Ishikawa (cell line): Measurements from ENCODE around the gene RHAG.

Source experiments
- CEBPB ChIP-seq: IDR thresholded peaks from 2 replicates; pipeline ENCODE4 v1.6.1; 2012
- CREB1 ChIP-seq: IDR thresholded peaks from 2 replicates; pipeline ENCODE4 v1.6.1; 2012; ENCODE audit warnings: low read depth
- EGR1 ChIP-seq: IDR thresholded peaks from 2 replicates; pipeline ENCODE4 v1.6.1; 2012
- EP300 ChIP-seq: IDR thresholded peaks from 2 replicates; pipeline ENCODE4 v1.6.1; 2012; ENCODE audit warnings: borderline replicate concordance
- FOXM1 ChIP-seq: IDR thresholded peaks from 2 replicates; pipeline ENCODE4 v1.6.1; 2012; ENCODE audit warnings: low read depth, borderline replicate concordance
- NFIC ChIP-seq: IDR thresholded peaks from 2 replicates; pipeline ENCODE4 v1.6.1; 2012
- RAD21 ChIP-seq: IDR thresholded peaks from 2 replicates; pipeline ENCODE4 v1.6.1; 2012; ENCODE audit warnings: low read depth
- TAF1 ChIP-seq: IDR thresholded peaks from 2 replicates; pipeline ENCODE4 v1.6.1; 2012; ENCODE audit warnings: low read depth, mild to moderate bottlenecking
- TCF12 ChIP-seq: IDR thresholded peaks from 2 replicates; pipeline ENCODE4 v1.6.1; 2012; ENCODE audit warnings: low read depth
- TEAD4 ChIP-seq: IDR thresholded peaks from 2 replicates; pipeline ENCODE4 v1.6.1; 2012
- YY1 ChIP-seq: IDR thresholded peaks from 2 replicates; pipeline ENCODE4 v1.6.1; 2012; ENCODE audit warnings: low read depth
- ZBTB7A ChIP-seq: IDR thresholded peaks from 2 replicates; pipeline ENCODE4 v1.6.1; 2012; ENCODE audit warnings: low read depth
- TF ChIP-seq, protein P1 (sequence below): IDR thresholded peaks from 2 replicates; pipeline ENCODE4 v1.6.1; 2012
- TF ChIP-seq, protein P2 (sequence below): IDR thresholded peaks from 2 replicates; pipeline ENCODE4 v1.6.1; 2012
- TF ChIP-seq, protein P3 (sequence below): IDR thresholded peaks from 2 replicates; pipeline ENCODE4 v1.6.1; 2012; ENCODE audit warnings: low read depth, mild to moderate bottlenecking

The RHAG gene

DNA sequence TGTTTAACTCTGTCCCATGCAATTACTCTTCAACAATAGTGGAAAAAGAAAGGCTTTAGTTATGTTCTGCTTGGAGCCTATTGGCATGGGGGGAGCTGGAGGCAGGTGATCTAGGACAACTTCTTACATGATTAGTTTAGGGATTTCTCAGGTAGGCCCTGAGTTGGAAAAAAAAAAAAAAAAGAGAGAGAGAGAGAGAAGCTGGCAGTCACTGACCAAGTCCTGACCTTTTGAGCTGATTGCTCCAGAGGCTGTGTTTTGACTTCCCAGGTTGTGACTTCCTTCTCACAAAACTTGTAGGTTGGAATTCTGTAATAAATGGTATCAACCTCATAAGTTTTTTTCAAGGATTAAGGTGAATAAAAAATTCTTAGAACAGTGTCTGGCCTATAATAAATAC, 78.4 kb downstream of the RHAG start:
- TF ChIP-seq EP300 (no peak), CREB1 (no peak), FOXM1 (no peak), TAF1 (no peak), RAD21 (no peak), NFIC (no peak), EGR1 (no peak), ZBTB7A (no peak), TEAD4 (no peak), TCF12 (no peak), CEBPB (no peak), YY1 (no peak)
- TF ChIP-seq, protein P1, sequence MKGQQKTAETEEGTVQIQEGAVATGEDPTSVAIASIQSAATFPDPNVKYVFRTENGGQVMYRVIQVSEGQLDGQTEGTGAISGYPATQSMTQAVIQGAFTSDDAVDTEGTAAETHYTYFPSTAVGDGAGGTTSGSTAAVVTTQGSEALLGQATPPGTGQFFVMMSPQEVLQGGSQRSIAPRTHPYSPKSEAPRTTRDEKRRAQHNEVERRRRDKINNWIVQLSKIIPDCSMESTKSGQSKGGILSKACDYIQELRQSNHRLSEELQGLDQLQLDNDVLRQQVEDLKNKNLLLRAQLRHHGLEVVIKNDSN, result no peak
- TF ChIP-seq, protein P2, sequence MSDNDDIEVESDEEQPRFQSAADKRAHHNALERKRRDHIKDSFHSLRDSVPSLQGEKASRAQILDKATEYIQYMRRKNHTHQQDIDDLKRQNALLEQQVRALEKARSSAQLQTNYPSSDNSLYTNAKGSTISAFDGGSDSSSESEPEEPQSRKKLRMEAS, result no peak
- TF ChIP-seq, protein P3, sequence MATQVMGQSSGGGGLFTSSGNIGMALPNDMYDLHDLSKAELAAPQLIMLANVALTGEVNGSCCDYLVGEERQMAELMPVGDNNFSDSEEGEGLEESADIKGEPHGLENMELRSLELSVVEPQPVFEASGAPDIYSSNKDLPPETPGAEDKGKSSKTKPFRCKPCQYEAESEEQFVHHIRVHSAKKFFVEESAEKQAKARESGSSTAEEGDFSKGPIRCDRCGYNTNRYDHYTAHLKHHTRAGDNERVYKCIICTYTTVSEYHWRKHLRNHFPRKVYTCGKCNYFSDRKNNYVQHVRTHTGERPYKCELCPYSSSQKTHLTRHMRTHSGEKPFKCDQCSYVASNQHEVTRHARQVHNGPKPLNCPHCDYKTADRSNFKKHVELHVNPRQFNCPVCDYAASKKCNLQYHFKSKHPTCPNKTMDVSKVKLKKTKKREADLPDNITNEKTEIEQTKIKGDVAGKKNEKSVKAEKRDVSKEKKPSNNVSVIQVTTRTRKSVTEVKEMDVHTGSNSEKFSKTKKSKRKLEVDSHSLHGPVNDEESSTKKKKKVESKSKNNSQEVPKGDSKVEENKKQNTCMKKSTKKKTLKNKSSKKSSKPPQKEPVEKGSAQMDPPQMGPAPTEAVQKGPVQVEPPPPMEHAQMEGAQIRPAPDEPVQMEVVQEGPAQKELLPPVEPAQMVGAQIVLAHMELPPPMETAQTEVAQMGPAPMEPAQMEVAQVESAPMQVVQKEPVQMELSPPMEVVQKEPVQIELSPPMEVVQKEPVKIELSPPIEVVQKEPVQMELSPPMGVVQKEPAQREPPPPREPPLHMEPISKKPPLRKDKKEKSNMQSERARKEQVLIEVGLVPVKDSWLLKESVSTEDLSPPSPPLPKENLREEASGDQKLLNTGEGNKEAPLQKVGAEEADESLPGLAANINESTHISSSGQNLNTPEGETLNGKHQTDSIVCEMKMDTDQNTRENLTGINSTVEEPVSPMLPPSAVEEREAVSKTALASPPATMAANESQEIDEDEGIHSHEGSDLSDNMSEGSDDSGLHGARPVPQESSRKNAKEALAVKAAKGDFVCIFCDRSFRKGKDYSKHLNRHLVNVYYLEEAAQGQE, result no peak

DNA sequence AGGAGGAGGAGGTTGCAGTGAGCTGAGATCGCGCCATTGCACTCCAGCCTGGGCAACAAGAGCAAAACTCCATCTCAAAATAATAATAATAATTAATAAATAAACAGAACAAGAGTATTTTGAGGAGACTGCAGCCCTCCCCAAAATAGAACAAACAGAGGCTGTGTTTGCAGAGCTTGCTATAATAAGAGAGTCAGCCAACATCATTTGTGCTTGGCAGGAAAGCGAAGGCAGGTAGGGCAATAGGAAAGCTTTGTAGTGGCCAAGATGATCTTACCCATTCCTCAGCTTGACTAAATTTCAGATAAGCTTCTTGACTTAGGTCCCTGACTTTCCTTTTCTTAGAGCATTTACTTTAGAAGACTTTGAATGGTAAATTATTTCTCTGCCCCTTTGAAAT, 79.5 kb downstream of the RHAG start:
- no peak for TF ChIP-seq NFIC
- TF ChIP-seq, protein P3, result no peak
- TF ChIP-seq TEAD4, result no peak
- no peak for TF ChIP-seq TAF1
- TF ChIP-seq, protein P1, result no peak
- TF ChIP-seq FOXM1, result no peak
- TF ChIP-seq CREB1, result no peak
- TF ChIP-seq EGR1, result no peak
- no peak for TF ChIP-seq YY1
- TF ChIP-seq, protein P2, result no peak
- TF ChIP-seq EP300, result no peak
- TF ChIP-seq CEBPB, result no peak
- TF ChIP-seq ZBTB7A, result no peak
- no peak for TF ChIP-seq RAD21
- no peak for TF ChIP-seq TCF12

DNA sequence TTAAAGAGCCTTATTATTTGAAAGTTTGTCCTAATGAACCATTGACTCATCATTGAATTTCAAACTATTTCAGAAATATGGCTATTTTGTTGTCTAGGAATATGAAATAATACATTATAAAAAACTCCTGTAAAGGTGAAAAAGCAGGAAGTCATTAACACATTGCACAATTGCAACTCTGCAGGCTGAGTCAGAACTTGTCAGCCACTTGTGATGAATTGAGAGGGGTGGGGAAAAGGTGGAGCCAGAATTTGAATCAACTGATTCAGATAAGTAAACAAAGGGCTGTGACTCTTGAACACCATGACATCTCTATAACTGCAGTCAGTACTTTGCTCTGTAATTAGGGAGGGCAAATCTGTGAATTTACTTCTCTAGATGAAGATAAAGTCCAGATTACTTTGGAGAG, 80.2 kb downstream of the RHAG start:
- TF ChIP-seq, protein P3, result no peak
- TF ChIP-seq TEAD4 (no peak), EGR1 (no peak), FOXM1 (peak; percentile 52; the same call in 1 of the 2 replicates), NFIC (0 out of 2 replicates have a peak, but pooled peaks have one; percentile 28), TCF12 (0 out of 2 replicates have a peak, but pooled peaks have one; percentile 47), EP300 (peak; percentile 56; the same call in 1 of the 2 replicates), CEBPB (peak; percentile 99)
- TF ChIP-seq, protein P2, result peak; percentile 19; the same call in 1 of the 2 replicates
- TF ChIP-seq, protein P1, result no peak

DNA sequence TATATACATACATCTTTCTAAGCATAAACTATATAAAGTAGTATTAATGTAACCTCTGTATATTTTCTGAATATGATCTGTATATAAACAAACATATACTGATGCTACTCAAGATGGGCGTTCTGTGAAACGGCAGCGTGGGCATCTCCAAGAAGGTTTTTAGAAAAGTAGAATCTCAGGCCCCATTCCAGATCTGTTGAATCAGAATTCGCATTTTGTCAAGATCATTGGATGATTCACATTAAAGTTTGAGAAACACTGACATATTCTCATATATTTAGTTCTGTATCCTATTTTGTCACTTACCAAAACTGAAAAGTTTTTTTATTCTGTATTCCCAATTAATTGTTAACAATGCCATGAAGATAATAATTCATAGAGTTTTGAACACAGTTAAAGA, 80.7 kb downstream of the RHAG start:
- TF ChIP-seq TAF1 (no peak), NFIC (no peak)
